HEK293 (cell line): ENCODE data around the gene RABAC1.

Source experiments
- MZF1 ChIP-seq: fragments of 450-650 bp; formaldehyde crosslinking; IDR thresholded peaks from 2 replicates; pipeline ENCODE4 v1.5.1; 2017; ENCODE audit warnings: missing biosample characterization, missing genetic modification characterization, borderline replicate concordance
- PATZ1 ChIP-seq: fragments of 450-650 bp; formaldehyde crosslinking; IDR thresholded peaks from 2 replicates; pipeline ENCODE4 v1.5.1; 2016; ENCODE audit warnings: missing biosample characterization, missing genetic modification characterization
- PRDM2 ChIP-seq: fragments of 450-650 bp; formaldehyde crosslinking; IDR thresholded peaks from 2 replicates; pipeline ENCODE4 v1.5.1; 2016; ENCODE audit warnings: missing biosample characterization, missing genetic modification characterization, borderline replicate concordance
- SCRT1 ChIP-seq: fragments of 450-650 bp; formaldehyde crosslinking; IDR thresholded peaks from 2 replicates; pipeline ENCODE4 v1.5.1; 2016; ENCODE audit warnings: missing biosample characterization, missing genetic modification characterization, borderline replicate concordance
- SP2 ChIP-seq: fragments of 450-650 bp; formaldehyde crosslinking; IDR thresholded peaks from 2 replicates; pipeline ENCODE4 v1.5.1; 2016; ENCODE audit warnings: missing biosample characterization, missing genetic modification characterization
- WT1 ChIP-seq: fragments of 450-650 bp; formaldehyde crosslinking; IDR thresholded peaks from 2 replicates; pipeline ENCODE4 v1.5.1; 2016; ENCODE audit warnings: missing biosample characterization, missing genetic modification characterization
- ZBTB8A ChIP-seq: fragments of 450-650 bp; formaldehyde crosslinking; IDR thresholded peaks from 2 replicates; pipeline ENCODE4 v1.5.1; 2016; ENCODE audit warnings: missing biosample characterization, missing genetic modification characterization
- ZEB2 ChIP-seq: fragments of 450-650 bp; formaldehyde crosslinking; IDR thresholded peaks from 2 replicates; pipeline ENCODE4 v1.5.1; 2016; ENCODE audit warnings: missing biosample characterization, missing genetic modification characterization
- ZFHX2 ChIP-seq: fragments of 450-650 bp; formaldehyde crosslinking; conservative IDR thresholded peaks from 2 replicates; pipeline ENCODE4 v1.5.1; 2016; ENCODE audit warnings: missing biosample characterization, missing genetic modification characterization
- ZNF157 ChIP-seq: fragments of 450-650 bp; formaldehyde crosslinking; IDR thresholded peaks from 2 replicates; pipeline ENCODE4 v1.5.1; 2016; ENCODE audit warnings: missing biosample characterization, missing genetic modification characterization
- ZNF202 ChIP-seq: fragments of 450-650 bp; formaldehyde crosslinking; IDR thresholded peaks from 2 replicates; pipeline ENCODE4 v1.5.1; 2016; ENCODE audit warnings: missing biosample characterization, missing genetic modification characterization, borderline replicate concordance
- ZNF37A ChIP-seq: fragments of 450-650 bp; IDR thresholded peaks from 2 replicates; pipeline ENCODE4 v1.5.1; 2018; ENCODE audit warnings: missing biosample characterization, missing genetic modification characterization
- ZNF394 ChIP-seq: fragments of 450-650 bp; formaldehyde crosslinking; IDR thresholded peaks from 2 replicates; pipeline ENCODE4 v1.5.1; 2016; ENCODE audit warnings: missing biosample characterization, missing genetic modification characterization, mild to moderate bottlenecking, moderate library complexity, borderline replicate concordance
- ZNF48 ChIP-seq: fragments of 450-650 bp; formaldehyde crosslinking; IDR thresholded peaks from 2 replicates; pipeline ENCODE4 v1.5.1; 2016; ENCODE audit warnings: missing biosample characterization, missing genetic modification characterization
- ZNF513 ChIP-seq: fragments of 450-650 bp; IDR thresholded peaks from 2 replicates; pipeline ENCODE4 v1.5.1; 2018; ENCODE audit warnings: missing biosample characterization, missing genetic modification characterization
- ZNF621 ChIP-seq: fragments of 450-650 bp; formaldehyde crosslinking; IDR thresholded peaks from 2 replicates; pipeline ENCODE4 v1.5.1; 2017; ENCODE audit warnings: missing biosample characterization, missing genetic modification characterization
- ZNF776 ChIP-seq: fragments of 450-650 bp; formaldehyde crosslinking; IDR thresholded peaks from 2 replicates; pipeline ENCODE4 v1.5.0; 2017; ENCODE audit warnings: missing biosample characterization, missing genetic modification characterization, borderline replicate concordance
- TF ChIP-seq, protein P1 (sequence below): fragments of 450-650 bp; formaldehyde crosslinking; IDR thresholded peaks from 2 replicates; pipeline ENCODE4 v1.5.1; 2016; ENCODE audit warnings: missing biosample characterization, missing genetic modification characterization
- TF ChIP-seq, protein P2 (sequence below): sonication (generic); formaldehyde crosslinking; IDR thresholded peaks from 2 replicates; pipeline ENCODE4 v1.8.1; 2022; ENCODE audit warnings: mild to moderate bottlenecking, moderate library complexity, missing genetic modification reagents
- TF ChIP-seq, protein P3 (sequence below): fragments of 450-650 bp; formaldehyde crosslinking; IDR thresholded peaks from 2 replicates; pipeline ENCODE4 v1.5.1; 2017; ENCODE audit warnings: missing biosample characterization, missing genetic modification characterization

Gene RABAC1

GRCh38 chr19:41913538-41914423 is 45.3 kb downstream of the RABAC1 start (continued):
- peak; percentile 81; the same call in 1 of the 2 replicates for TF ChIP-seq ZNF202 (tag by site-specific recombination)
- TF ChIP-seq, protein P1, sequence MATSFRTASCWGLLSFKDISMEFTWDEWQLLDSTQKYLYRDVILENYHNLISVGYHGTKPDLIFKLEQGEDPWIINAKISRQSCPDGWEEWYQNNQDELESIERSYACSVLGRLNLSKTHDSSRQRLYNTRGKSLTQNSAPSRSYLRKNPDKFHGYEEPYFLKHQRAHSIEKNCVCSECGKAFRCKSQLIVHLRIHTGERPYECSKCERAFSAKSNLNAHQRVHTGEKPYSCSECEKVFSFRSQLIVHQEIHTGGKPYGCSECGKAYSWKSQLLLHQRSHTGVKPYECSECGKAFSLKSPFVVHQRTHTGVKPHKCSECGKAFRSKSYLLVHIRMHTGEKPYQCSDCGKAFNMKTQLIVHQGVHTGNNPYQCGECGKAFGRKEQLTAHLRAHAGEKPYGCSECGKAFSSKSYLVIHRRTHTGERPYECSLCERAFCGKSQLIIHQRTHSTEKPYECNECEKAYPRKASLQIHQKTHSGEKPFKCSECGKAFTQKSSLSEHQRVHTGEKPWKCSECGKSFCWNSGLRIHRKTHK (tag by site-specific recombination) = no peak
- TF ChIP-seq ZFHX2 (tag by site-specific recombination) = peak; percentile 50
- TF ChIP-seq ZNF513 (tag by site-specific recombination) = no peak
- no peak for TF ChIP-seq MZF1 (tag by site-specific recombination)
- TF ChIP-seq ZNF776 (tag by site-specific recombination) = no peak
- TF ChIP-seq ZNF157 (tag by site-specific recombination) = 0 out of 2 replicates have a peak, but pooled peaks have one; percentile 26
- TF ChIP-seq PRDM2 (tag by site-specific recombination) = no peak
- TF ChIP-seq ZNF621 (tag by site-specific recombination) = no peak
- TF ChIP-seq ZNF37A = no peak
- TF ChIP-seq, protein P2, sequence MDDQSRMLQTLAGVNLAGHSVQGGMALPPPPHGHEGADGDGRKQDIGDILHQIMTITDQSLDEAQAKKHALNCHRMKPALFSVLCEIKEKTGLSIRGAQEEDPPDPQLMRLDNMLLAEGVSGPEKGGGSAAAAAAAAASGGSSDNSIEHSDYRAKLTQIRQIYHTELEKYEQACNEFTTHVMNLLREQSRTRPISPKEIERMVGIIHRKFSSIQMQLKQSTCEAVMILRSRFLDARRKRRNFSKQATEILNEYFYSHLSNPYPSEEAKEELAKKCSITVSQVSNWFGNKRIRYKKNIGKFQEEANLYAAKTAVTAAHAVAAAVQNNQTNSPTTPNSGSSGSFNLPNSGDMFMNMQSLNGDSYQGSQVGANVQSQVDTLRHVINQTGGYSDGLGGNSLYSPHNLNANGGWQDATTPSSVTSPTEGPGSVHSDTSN (CRISPR knock-in tag) = no peak
- TF ChIP-seq WT1 (tag by site-specific recombination) = peak; percentile 68; the same call in 1 of the 2 replicates
- no peak for TF ChIP-seq ZNF394 (tag by site-specific recombination)
- 0 out of 2 replicates have a peak, but pooled peaks have one; percentile 5 for TF ChIP-seq SP2
- peak; percentile 46 for TF ChIP-seq PATZ1
- TF ChIP-seq ZEB2 (tag by site-specific recombination) = no peak
- no peak for TF ChIP-seq ZNF48
- no peak for TF ChIP-seq SCRT1 (tag by site-specific recombination)
- TF ChIP-seq, protein P3, sequence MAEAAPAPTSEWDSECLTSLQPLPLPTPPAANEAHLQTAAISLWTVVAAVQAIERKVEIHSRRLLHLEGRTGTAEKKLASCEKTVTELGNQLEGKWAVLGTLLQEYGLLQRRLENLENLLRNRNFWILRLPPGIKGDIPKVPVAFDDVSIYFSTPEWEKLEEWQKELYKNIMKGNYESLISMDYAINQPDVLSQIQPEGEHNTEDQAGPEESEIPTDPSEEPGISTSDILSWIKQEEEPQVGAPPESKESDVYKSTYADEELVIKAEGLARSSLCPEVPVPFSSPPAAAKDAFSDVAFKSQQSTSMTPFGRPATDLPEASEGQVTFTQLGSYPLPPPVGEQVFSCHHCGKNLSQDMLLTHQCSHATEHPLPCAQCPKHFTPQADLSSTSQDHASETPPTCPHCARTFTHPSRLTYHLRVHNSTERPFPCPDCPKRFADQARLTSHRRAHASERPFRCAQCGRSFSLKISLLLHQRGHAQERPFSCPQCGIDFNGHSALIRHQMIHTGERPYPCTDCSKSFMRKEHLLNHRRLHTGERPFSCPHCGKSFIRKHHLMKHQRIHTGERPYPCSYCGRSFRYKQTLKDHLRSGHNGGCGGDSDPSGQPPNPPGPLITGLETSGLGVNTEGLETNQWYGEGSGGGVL = peak; percentile 92
- TF ChIP-seq ZBTB8A (tag by site-specific recombination) = no peak
